ENCODE data around the gene DNM1L. TPM values are rescaled to one million over a fixed set of nuclear protein-coding genes. Genes with fewer than 3 reads are reported as not detected.
"Not testable (repeated sequence)": the region's sequence is repeated elsewhere in the genome, so short reads cannot be mapped to it uniquely, and the experiment has no call there.

The DNM1L gene
- polyA plus RNA-seq, 3 donors: 23.6 to 45.6 (median 31.5) TPM

DNA sequence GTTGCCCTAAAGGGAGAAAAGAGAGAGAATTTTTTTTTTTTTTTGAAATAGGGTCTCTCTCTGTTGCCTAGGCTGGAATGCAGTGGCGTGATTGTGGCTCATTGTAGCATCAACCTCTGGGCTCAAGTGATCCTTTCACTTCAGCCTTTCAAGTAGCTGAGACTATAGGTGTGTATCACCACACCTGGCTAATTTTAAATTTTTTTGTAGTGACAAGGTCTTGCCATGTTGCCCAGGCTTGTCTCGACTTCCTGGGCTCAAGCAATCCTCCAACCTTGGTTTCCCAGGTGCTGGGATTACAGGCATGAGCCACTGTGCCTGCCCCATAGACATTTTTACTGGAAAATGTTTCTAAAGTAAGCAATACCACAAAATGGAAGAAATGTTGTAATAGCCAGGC is 39.8 kb downstream of the DNM1L start:
- Mint-ChIP-seq H3K36me3 (peaks cover 50 to 70% of the 10 kb centered on the region in 2 donors), H3K27me3 (ENCODE audit: low read depth in 3 of 3) (no peaks in the 10 kb centered on the region), H3K27ac (no peak overlapping the region), H3K4me3 (no peak overlapping the region), H3K9me3 (no peaks in the 10 kb centered on the region), H3K4me1 (no peaks in the 10 kb centered on the region)
- Histone ChIP-seq H3K4me2 (replicated peaks; ENCODE audit: extremely low read depth, low read length, poor library complexity, severe bottlenecking) (no peak overlapping the region), H3K9me3 (replicated peaks in 1 of 2; ENCODE audit: control insufficient read depth in 1 of 2, insufficient read depth in 1 of 2, low read length in 2 of 2) (no peaks in the 10 kb centered on the region), H3K27me3 (ENCODE audit: control insufficient read depth in 2 of 2, insufficient read depth in 2 of 2, low read length in 2 of 2) (no peaks in the 10 kb centered on the region), H3K4me1 (ENCODE audit: control insufficient read depth in 1 of 2, insufficient read depth in 2 of 2, low read length in 2 of 2) (no peaks in the 10 kb centered on the region), H3K27ac (ENCODE audit: low read depth in 1 of 2, low read length in 2 of 2) (no peak overlapping the region), H3K79me2 (ENCODE audit: insufficient read depth, low read length) (no peaks in the 10 kb centered on the region), H2AFZ (ENCODE audit: insufficient read depth, low read depth, low read length, poor library complexity, severe bottlenecking) (no peak overlapping the region), H3K36me3 (replicated peaks in 1 of 2; ENCODE audit: control insufficient read depth in 1 of 2, insufficient read depth in 2 of 2, low read length in 2 of 2) (peaks cover 50 to 72% of the 10 kb centered on the region in 2 donors), H3K4me3 (replicated peaks in 1 of 3; ENCODE audit: low read depth in 2 of 3, low read length in 3 of 3) (no peak overlapping the region), H3K9ac (ENCODE audit: insufficient read depth, low read length, poor library complexity, severe bottlenecking) (no peak overlapping the region), H4K20me1 (ENCODE audit: insufficient read depth, low read length) (no peaks in the 10 kb centered on the region)
- 100% methylated on average over 1 of the region's 2 CpGs for WGBS (ENCODE audit: insufficient coverage)
- TF ChIP-seq, protein P1, sequence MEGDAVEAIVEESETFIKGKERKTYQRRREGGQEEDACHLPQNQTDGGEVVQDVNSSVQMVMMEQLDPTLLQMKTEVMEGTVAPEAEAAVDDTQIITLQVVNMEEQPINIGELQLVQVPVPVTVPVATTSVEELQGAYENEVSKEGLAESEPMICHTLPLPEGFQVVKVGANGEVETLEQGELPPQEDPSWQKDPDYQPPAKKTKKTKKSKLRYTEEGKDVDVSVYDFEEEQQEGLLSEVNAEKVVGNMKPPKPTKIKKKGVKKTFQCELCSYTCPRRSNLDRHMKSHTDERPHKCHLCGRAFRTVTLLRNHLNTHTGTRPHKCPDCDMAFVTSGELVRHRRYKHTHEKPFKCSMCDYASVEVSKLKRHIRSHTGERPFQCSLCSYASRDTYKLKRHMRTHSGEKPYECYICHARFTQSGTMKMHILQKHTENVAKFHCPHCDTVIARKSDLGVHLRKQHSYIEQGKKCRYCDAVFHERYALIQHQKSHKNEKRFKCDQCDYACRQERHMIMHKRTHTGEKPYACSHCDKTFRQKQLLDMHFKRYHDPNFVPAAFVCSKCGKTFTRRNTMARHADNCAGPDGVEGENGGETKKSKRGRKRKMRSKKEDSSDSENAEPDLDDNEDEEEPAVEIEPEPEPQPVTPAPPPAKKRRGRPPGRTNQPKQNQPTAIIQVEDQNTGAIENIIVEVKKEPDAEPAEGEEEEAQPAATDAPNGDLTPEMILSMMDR (IDR thresholded peaks at IDR 0.05): no peak
- DNase-seq: no peak
- intact Hi-C loops (cut with micrococcal nuclease): no loop called here

DNA sequence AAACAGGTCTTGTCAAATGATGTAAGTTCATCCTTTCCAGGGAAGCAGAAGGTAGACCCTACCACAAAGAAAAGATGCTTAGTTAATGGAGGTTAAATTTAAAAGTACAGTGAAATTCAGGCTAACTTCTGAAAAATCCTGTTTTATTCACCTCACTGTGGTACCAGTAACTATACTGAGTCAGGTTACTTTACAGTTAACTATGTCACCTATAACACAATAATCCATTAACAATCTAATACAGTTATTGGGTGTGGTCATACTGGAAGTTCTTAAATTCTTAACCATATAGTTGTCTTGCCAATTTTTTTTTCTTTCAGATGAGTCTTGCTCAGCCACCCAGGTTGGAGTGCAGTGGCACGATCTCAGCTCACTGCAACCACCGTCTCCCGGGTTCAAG is 46.2 kb downstream of the DNM1L start:
- H3K9ac ChIP-seq (ENCODE audit: insufficient read depth, low read length, poor library complexity, severe bottlenecking); DNase-seq; H3K4me1 ChIP-seq (ENCODE audit: control insufficient read depth in 1 of 2, insufficient read depth in 2 of 2, low read length in 2 of 2); H4K20me1 ChIP-seq (ENCODE audit: insufficient read depth, low read length); H3K79me2 ChIP-seq (ENCODE audit: insufficient read depth, low read length); H3K9me3 ChIP-seq (replicated peaks in 1 of 2; ENCODE audit: control insufficient read depth in 1 of 2, insufficient read depth in 1 of 2, low read length in 2 of 2); H3K9me3 Mint-ChIP-seq; H3K27ac Mint-ChIP-seq; H3K27ac ChIP-seq (ENCODE audit: low read depth in 1 of 2, low read length in 2 of 2); H3K4me3 Mint-ChIP-seq; H3K4me1 Mint-ChIP-seq; H3K27me3 Mint-ChIP-seq (ENCODE audit: low read depth in 3 of 3); H3K4me2 ChIP-seq (replicated peaks; ENCODE audit: extremely low read depth, low read length, poor library complexity, severe bottlenecking); H3K4me3 ChIP-seq (replicated peaks in 1 of 3; ENCODE audit: low read depth in 2 of 3, low read length in 3 of 3); H2AFZ ChIP-seq (ENCODE audit: insufficient read depth, low read depth, low read length, poor library complexity, severe bottlenecking); H3K27me3 ChIP-seq (ENCODE audit: control insufficient read depth in 2 of 2, insufficient read depth in 2 of 2, low read length in 2 of 2): not testable (repeated sequence)
- intact Hi-C loops (cut with micrococcal nuclease): loop anchor here in 1 of 2 donors (10.0 kb wide), 1 partner anchor 91 kb away; no protein-coding TSS in a partner anchor
- peaks cover 65 to 79% of the 10 kb centered on the region in 2 donors for H3K36me3 Mint-ChIP-seq
- WGBS (ENCODE audit: insufficient coverage): 100% methylated on average over 3 of the region's 3 CpGs
- H3K36me3 ChIP-seq (replicated peaks in 1 of 2; ENCODE audit: control insufficient read depth in 1 of 2, insufficient read depth in 2 of 2, low read length in 2 of 2): peaks cover 64 to 93% of the 10 kb centered on the region in 2 donors

All from CD14-positive monocyte (primary cell).